Transverse colon (tissue), 4 donors: Measurements from ENCODE around the gene GPR141.

Source experiments
- CTCF ChIP-seq, 5 experiments: fragments of 200-600 bp in 3 of 5; fragments of 450-650 bp in 2 of 5; sonication (generic) in 3 of 5; IDR thresholded peaks; 1 replicate in 2 of 5; 2 replicates in 3 of 5; pipeline ENCODE4 v1.5.1; 2016 to 2017; ENCODE audit warnings: antibody characterized with exemption in 5 of 5, inconsistent platforms in 3 of 5, mild to moderate bottlenecking in 2 of 5, moderate library complexity in 1 of 5
- POLR2A ChIP-seq: fragments of 450-650 bp; IDR thresholded peaks from one replicate; pipeline ENCODE4 v1.6.1; 2016; ENCODE audit warnings: antibody characterized with exemption, mild to moderate bottlenecking, moderate library complexity
- POLR2AphosphoS5 ChIP-seq, 3 donors: sonication (generic); formaldehyde crosslinking; IDR thresholded peaks; one replicate each; pipeline ENCODE4 v1.6.1; 2016; ENCODE audit warnings: antibody characterized with exemption in 3 of 3

- TF ChIP-seq POLR2A (no peak), CTCF (IDR thresholded peaks at IDR 0.05) (no peak), POLR2AphosphoS5 (IDR thresholded peaks at IDR 0.05) (no peak)
These were observed 92.4 kb downstream of the GPR141 start for GRCh38 chr7:37775921-37776320.
